ENCODE data around the gene DNAJA3. TPM values are rescaled to one million over a fixed set of nuclear protein-coding genes. Genes with fewer than 3 reads are reported as not detected.
A peak's percentile ranks its signal among the peaks of the same experiment; 100 is the strongest.

The DNAJA3 gene
- 136 and 226 TPM in 2 replicates for total RNA-seq (2011; cell fraction: chromatin; rRNA removed; ENCODE audit: low replicate concordance)
- total RNA-seq (2011; cell fraction: nucleolus; rRNA removed) = 126 and 149 TPM in 2 replicates
- total RNA-seq (2011; cell fraction: nucleoplasm; rRNA removed) = 142 and 159 TPM in 2 replicates
- total RNA-seq (2014; rRNA removed) (105 and 143 TPM in 2 replicates), total RNA-seq (2014; rRNA removed; fragmentation: Illumina TruSeq; extraction: Trizol) (59.6 and 64.7 TPM in 2 replicates), total RNA-seq (2015; rRNA removed; fragmentation: Illumina TruSeq; extraction: Trizol) (77.0 and 78.4 TPM in 2 replicates), total RNA-seq (2021) (86.1 and 86.6 TPM in 2 replicates), polyA plus RNA-seq (2011; rRNA removed) (67.0 and 79.0 TPM in 2 replicates), polyA plus RNA-seq (2014; fragmentation: Illumina TruSeq; extraction: Trizol) (80.0 and 88.3 TPM in 2 replicates), polyA plus RNA-seq (2014; fragmentation: Nextera tagmentation; extraction: Ambion mirVana) (10 to 100 TPM in 1 of 2 experiments, 1 to 10 TPM in 1; 8.1 to 14.1 TPM), polyA plus RNA-seq (2014; rRNA removed) (91.2 and 121 TPM in 2 replicates), polyA minus RNA-seq (2011; rRNA and poly(A)+ RNA removed) (40.6 and 53.4 TPM in 2 replicates), Bru-seq, nascent RNA (percentile 79 among the genes with signal in this experiment), BruChase-seq, experiment 1, labeled RNA remaining after a 2-hour chase (percentile 74 among the genes with signal in this experiment), BruChase-seq, experiment 2, labeled RNA remaining after a 6-hour chase (percentile 74 among the genes with signal in this experiment)
- polyA plus RNA-seq (2011; cell fraction: cytosol; rRNA removed) = 67.8 and 77.0 TPM in 2 replicates
- 144 and 165 TPM in 2 replicates for polyA plus RNA-seq (2011; cell fraction: nucleus; rRNA removed)
- polyA plus RNA-seq (2012) = 62.5 and 74.7 TPM in 2 replicates
- 33.4 and 38.2 TPM in 2 replicates for polyA minus RNA-seq (2011; cell fraction: cytosol; rRNA and poly(A)+ RNA removed)
- 41.6 and 64.8 TPM in 2 replicates for polyA minus RNA-seq (2011; cell fraction: nucleus; rRNA and poly(A)+ RNA removed)
- long read RNA-seq, experiment 1, transcript DNAJA3-202 (11 exons, 2,591 nt) = major isoform, 263 of 476 reads
- long read RNA-seq, experiment 1, transcript DNAJA3-201 (12 exons, 2,763 nt) = minor isoform, 99 of 476 reads
- long read RNA-seq, experiment 1, partial matches to known transcripts = 85 of 476 reads
- long read RNA-seq, experiment 1, other reads (novel, unspliced or antisense) = 29 of 476 reads
- long read RNA-seq, experiment 2, transcript DNAJA3-201 (12 exons, 2,763 nt) = minor isoform, 14 of 95 reads
- long read RNA-seq, experiment 2, transcript DNAJA3-202 (11 exons, 2,591 nt) = major isoform, 40 of 95 reads
- long read RNA-seq, experiment 2, partial matches to known transcripts = 25 of 95 reads
- long read RNA-seq, experiment 2, other reads (novel, unspliced or antisense) = 16 of 95 reads
- long read RNA-seq, experiment 3, transcript DNAJA3-202 (11 exons, 2,591 nt) = major isoform, 66 of 101 reads
- long read RNA-seq, experiment 3, transcript DNAJA3-201 (12 exons, 2,763 nt) = minor isoform, 18 of 101 reads
- long read RNA-seq, experiment 3, partial matches to known transcripts = 9 of 101 reads
- long read RNA-seq, experiment 3, other reads (novel, unspliced or antisense) = 8 of 101 reads

- Histone ChIP-seq H3K9me1 (ENCODE audit: control insufficient read depth, insufficient read depth, low read length) (no peaks in the 10 kb centered on the region), H2AFZ (ENCODE audit: low read depth, low read length) (peak within 1 kb of the TSS; percentile 100), H3K79me2 (ENCODE audit: control insufficient read depth, insufficient read depth, low read length) (peaks cover 55% of the 10 kb centered on the region), H3K4me2 (ENCODE audit: insufficient read depth, low read length) (peak within 1 kb of the TSS; percentile 95), H3K36me3 (ENCODE audit: control insufficient read depth, insufficient read depth, low read length) (peaks cover 38% of the 10 kb centered on the region), H3K9ac (ENCODE audit: insufficient read depth in 1 of 2, low read depth in 2 of 2, low read length in 2 of 2) (peak within 1 kb of the TSS; percentile 95 to 99), H3K9me3 (replicated peaks; ENCODE audit: control insufficient read depth, insufficient read depth, low read depth, low read length) (no peaks in the 10 kb centered on the region), H3K27me3 (ENCODE audit: control insufficient read depth in 2 of 2, insufficient read depth in 2 of 2, low read length in 2 of 2) (no peaks in the 10 kb centered on the region), H4K20me1 (replicated peaks; ENCODE audit: control insufficient read depth, insufficient read depth, low read length) (no peaks in the 10 kb centered on the region), H3K4me3 (peak within 1 kb of the TSS; percentile 89), H3K4me1 (replicated peaks in 1 of 2; ENCODE audit: control insufficient read depth in 2 of 2, insufficient read depth in 2 of 2, low read length in 2 of 2) (peaks cover 7 to 16% of the 10 kb centered on the region in 2 experiments; a peak in 3 of 5 replicates), H3K27ac (ENCODE audit: extremely low read depth, low read depth, low read length) (peak within 1 kb of the TSS; percentile 98)
- ATAC-seq = peak; percentile 95
- ChIA-PET CTCF (ENCODE audit: low intra/inter-chr PET ratio) (no interaction called here), POLR2A (interaction anchor here (1.4 kb wide), 1 partner anchor 10 kb away, joined by 10 read pairs; the partner anchor contains the start of gene CORO7)
- intact Hi-C loops (cut with micrococcal nuclease) = loop anchor here (1.0 kb wide), 1 partner anchor 9 kb away; the partner anchor contains the start of gene CORO7
- in situ Hi-C loops (cut with MboI) = no loop called here
- peak; percentile 97 for FAIRE-seq
- under 1% methylated on average over 65 of the region's 68 CpGs for WGBS (ENCODE audit: insufficient coverage, low coverage, missing lambda C conversion rate)
- BruUV-seq (replicated peaks) = no TSS peak
- DNase-seq (ENCODE audit: extremely low read depth in 1 of 4, low spot score in 3 of 4) = peak; percentile 96 to 97 (median 96)
- no peak for TF ChIP-seq ILF3 (IDR thresholded peaks at IDR 0.05; ENCODE audit: borderline replicate concordance)
- TF ChIP-seq SAFB2 (IDR thresholded peaks at IDR 0.05; ENCODE audit: borderline replicate concordance, low read depth, low read length, severe bottlenecking) = no peak
- no peak for TF ChIP-seq WHSC1 (IDR thresholded peaks at IDR 0.05; ENCODE audit: low read length)
- no peak for TF ChIP-seq NELFE (IDR thresholded peaks at IDR 0.05; ENCODE audit: insufficient read depth, insufficient read length)
- TF ChIP-seq FOS (IDR thresholded peaks at IDR 0.05; ENCODE audit: extremely low read depth, insufficient read length) = no peak
- TF ChIP-seq RBM34 (IDR thresholded peaks at IDR 0.05; ENCODE audit: borderline replicate concordance, insufficient read depth, low read length) = no peak
- no peak for TF ChIP-seq ZNF398 (CRISPR knock-in tag; IDR thresholded peaks at IDR 0.05)
- no peak for TF ChIP-seq SAFB (IDR thresholded peaks at IDR 0.05; ENCODE audit: borderline replicate concordance, low read depth, low read length)
- no peak for TF ChIP-seq SREBF1 (IDR thresholded peaks at IDR 0.05; ENCODE audit: borderline replicate concordance, low read depth, low read length)
- TF ChIP-seq TRIM24 (IDR thresholded peaks at IDR 0.05) = 0 out of 4 replicates have a peak, but pooled peaks of 1 of the 2 experiments have one; percentile 30
- TF ChIP-seq PHF20 (IDR thresholded peaks at IDR 0.05; ENCODE audit: partially characterized antibody) = peak; percentile 68
- TF ChIP-seq GTF2E2 (tag; IDR thresholded peaks at IDR 0.05) = 0 out of 2 replicates have a peak, but pooled peaks have one; percentile 14
- no peak; the same call in 1 of the 2 replicates for TF ChIP-seq ETS1 (conservative IDR thresholded peaks at IDR 0.05; ENCODE audit: control insufficient read depth, low read depth, low read length)
Observed at GRCh38 chr16:4425378-4426020, at the start of gene DNAJA3. DNAJA3 (plus strand) TSS chr16:4425868; CDS start chr16:4425882, 14 bp downstream.
